ENCODE results near the gene SLC6A11.

The SLC6A11 gene

DNA sequence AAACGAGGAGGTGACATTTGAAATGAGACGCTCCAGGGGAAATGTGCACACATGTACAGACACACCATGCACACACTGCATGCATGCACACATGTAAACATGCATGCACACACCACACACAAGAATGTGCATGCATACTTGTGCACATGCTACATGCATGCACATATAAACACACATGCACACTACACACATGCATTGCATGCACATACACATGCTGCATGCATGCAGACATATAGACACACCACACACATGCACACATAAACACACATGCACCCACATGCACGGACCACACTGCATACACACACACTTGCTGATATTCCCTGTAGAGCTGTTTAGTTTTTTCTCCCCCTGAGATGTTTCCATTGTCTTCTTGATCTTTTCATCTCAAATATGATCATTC, 138.7 kb downstream of the SLC6A11 start:
- DNase-seq (ENCODE audit: low read depth) = no peak

DNA sequence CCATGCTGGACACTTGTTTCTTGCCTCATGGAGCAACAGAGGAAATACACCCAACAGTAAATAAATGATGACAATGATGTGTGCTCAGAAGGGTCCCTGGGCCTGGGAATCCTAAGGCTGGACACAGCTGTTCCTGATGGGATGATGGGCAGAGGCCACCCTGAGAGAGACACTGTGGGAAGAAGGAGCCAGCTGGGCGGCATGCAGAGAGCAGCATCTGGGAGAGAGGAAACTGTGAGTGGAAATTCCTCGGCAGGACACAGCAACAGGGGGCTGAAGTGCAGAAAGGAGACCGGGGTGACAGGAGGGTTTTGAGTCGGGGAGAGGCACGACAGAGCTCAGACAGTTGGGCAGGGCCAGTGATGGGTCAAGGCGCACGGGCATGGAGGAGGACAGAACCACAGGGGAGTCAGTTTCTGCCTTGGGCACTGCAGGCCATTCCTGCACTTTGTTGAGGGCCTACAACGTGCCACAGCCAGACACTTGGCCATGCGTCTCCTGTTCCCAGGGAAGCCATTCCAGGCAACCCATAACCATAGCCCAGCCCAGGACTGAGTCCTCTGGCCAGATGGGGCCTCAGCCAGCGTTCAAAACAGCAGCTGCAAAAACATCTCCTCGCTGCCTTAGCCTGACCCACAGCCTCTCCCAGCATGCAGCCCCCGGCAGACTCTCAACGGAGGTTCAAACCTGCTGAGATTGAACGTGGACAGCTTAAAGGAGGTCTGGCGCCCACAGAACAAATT, 139.9 kb downstream of the SLC6A11 start:
- DNase-seq (ENCODE audit: low read depth) = no peak

DNA sequence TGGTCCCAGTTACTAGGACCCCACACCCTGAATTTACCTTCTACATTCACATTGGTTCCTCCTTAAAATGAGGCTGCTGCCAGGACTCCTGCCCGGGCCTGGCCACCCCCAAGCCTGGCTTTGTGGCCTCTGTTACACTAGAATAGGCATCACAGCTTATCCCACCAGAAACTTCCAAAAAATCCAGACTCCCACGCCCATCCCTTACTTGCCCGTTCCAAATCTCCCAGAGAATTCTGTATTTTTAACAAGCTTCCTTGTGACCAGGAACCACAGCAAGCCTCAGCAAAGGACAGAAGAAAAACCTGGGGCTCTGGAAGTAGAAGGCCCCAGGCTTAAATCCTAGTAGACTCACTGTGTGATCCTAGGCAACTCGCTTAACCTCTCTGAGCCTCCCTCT, 140.5 kb downstream of the SLC6A11 start:
- DNase-seq (ENCODE audit: low read depth) = no peak

DNA sequence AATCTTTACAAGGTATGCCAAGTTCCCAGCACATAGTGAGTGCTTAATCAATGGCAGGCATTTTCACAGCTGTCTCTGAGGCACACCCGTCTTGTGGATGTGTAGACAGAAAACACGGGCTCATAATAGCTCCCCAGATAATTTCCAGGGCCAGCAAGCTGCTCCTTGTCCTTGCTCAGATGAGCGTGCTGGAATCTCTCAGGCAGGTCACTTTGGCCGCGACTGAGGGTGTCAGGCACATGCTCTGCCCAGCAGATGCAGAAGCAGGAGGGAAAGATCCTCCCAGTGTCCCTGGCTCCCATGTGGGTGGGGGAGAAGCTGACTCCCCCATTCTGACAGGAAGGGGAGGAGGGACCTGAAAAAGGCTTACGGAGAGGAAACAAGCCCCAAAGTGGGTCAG, 141.0 kb downstream of the SLC6A11 start:
- no peak for DNase-seq (ENCODE audit: low read depth)

DNA sequence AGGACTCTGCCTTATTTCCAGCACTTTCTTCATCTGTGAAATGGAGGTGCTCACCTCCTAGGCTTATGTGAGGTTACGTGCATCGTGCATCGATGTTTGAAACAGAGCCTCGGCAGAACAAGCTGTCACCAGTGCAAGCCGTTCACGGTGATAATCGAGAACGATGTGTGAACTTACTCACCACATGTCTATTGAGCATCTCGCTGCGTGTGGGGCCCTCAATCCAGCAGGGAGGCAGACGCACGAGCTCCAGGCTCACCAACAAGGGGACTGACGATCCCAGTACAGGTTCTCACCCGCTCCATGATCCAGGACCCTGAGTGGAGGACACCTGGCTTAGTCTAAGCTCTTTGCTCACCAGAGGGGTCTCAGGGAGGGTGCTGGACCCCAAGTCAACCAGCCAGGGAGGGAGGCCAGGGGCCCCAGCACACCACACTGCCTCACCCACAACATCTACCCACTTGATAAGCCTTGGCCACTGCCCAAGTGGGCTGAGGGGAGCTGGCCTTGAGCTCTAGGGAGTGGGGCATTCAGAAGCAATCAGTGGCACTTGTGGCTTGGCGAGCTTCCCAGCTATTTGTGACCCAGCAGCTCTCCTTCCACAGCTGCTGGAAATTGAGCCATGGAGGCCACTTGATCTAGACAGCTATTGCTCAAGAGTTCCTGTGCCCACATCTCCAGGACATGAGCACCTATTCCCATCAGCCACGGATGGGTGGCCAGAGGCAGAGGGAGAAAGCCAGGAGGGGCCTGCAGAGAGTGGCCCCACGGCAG, 142.1 kb downstream of the SLC6A11 start:
- DNase-seq (ENCODE audit: low read depth) = no peak

DNA sequence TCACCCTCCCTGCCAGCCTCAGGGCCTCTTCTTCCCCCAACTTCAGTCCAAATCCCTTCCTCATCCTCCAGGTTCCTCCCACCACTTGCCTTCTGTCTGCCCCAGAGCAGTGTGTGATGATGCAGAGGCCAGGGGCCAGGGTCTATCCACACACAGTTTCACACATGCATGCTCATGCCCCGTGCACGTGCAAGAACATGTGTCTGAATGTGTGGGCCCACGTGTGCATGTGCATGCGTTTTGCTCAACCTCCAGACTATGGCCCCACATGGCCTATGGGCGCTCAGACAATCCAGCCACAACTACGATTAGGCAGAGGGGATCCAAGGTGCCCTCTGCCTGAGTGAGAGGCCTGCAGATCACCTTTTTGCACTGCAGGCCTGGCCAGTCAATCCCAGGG, 144.2 kb downstream of the SLC6A11 start:
- no peak for DNase-seq (ENCODE audit: low read depth)

DNA sequence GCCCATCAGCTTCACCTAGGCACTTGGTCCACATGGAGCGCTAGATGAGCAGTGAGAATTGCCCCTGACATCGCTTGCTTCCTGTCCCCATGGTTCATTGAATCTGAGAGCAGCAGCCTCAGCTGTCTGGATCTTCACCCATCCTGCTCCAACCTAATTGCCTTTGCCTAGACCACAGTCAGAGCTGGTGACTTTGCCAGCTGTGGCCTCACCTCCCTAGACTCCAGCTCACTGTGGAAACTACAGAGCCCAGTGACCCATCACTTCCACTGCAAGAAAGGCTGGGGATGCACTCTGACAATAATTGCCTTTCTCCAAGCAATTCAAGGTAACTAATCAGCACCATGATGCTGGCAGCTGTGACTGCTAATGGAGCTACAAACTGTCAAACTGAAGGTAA, 145.9 kb downstream of the SLC6A11 start:
- no peak for DNase-seq (ENCODE audit: low read depth)

DNA sequence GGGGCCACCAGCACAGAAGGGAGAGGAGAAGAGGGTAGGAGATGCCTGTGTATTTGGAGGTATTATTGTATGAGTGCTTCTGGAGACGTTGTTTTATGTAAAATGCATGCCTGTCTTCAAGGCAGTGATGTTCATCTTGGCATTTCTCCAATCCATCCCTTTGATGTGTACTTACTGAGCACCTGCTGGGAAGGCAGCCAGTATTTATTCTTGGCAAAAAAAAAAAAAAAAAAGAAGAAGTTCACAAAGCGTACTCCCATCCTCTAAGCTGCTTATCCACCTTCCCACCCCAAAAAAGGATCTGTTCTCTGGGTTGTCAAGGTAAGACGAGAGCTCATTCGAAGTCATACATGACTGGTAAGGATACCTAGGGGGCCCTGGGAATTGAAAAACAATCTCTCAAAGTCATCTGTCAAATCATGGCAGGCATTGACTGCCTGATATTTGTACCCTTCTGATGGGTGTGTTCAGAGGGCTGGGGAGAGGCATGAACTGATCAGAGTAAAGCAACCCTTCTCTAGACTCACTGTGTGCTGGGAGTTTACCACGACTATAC, 146.5 kb downstream of the SLC6A11 start:
- DNase-seq (ENCODE audit: low read depth) = no peak

DNA sequence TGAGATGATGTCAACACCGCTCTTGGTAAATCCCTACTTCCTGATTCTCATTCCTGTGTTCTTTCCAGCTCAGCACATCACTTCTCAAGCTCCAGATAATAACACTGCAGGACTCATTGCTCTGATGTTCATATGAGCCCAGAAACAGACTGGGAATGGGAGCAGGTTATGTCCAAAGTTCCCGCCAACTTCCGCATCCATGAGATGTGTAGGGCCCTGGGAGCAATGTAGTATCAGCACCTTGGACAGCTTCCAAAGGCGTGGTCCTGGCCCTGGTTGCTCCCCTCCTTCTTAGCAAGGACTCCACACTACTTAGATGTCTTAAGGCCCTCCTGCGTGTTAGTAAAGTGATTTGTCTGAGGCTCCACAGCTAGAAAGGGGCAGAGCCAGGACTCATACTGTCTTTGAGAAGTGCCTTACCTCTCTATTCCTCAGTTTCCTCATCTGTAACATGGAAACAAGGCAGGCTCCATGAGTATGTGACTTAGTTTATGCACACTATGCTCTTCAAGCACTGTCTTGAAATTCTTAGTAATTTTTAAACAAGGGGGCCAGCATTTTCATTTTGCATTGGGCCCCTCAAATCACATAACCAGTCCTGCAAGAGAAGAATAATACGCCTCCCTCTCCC, 148.6 kb downstream of the SLC6A11 start:
- no peak for DNase-seq (ENCODE audit: low read depth)

DNA sequence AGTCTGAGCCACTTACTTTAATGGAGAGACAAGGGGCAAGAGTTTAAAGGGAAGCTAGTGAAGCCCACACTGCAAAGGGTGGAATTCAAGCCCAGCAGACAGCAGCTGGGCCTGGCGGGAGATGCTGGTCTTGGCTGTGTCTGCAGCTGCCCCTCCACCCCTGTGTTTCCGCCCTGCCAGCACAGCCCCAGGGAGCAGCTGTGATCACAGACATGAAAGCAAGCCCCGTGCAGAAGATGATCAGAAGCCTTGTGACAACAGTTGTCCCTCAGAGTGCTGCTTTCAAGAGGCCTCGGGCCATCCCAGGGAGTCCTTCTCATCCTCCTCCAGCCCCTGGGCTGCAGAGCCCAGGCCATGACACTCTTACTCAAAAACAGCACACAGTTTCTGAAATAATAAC, 152.4 kb downstream of the SLC6A11 start:
- no peak for DNase-seq (ENCODE audit: low read depth)

DNA sequence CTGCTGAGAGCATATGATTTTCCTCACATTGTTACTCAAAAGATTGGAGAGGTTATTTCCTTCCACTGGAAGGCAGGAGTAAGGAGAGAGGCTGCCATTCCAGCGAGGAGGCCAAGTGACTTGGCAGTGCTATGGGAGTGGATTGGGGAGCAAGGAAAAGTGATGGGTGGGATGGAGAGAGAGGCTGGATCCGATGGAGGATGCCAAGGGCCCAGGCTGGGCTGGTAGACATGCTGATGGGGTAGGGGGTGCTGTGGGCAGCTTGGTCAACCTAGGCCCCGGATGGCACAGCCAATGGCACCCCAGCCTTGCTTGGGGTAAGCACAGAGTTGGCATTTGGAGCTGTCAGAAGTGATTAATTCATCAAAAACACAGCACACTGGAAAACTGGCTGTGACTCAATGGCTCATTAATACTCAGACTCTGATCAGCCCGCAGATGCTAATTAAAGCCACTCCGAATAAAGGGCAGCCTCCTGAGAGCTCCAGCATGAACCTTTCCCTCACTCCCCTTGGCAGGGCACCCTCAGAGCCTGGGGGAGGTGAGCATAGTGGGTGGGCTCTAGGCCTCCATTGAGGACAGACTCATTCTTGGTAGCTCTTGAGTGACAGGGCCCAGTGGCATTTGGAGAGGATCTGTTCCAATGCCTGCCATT, 154.4 kb downstream of the SLC6A11 start:
- DNase-seq (ENCODE audit: low read depth) = no peak

DNA sequence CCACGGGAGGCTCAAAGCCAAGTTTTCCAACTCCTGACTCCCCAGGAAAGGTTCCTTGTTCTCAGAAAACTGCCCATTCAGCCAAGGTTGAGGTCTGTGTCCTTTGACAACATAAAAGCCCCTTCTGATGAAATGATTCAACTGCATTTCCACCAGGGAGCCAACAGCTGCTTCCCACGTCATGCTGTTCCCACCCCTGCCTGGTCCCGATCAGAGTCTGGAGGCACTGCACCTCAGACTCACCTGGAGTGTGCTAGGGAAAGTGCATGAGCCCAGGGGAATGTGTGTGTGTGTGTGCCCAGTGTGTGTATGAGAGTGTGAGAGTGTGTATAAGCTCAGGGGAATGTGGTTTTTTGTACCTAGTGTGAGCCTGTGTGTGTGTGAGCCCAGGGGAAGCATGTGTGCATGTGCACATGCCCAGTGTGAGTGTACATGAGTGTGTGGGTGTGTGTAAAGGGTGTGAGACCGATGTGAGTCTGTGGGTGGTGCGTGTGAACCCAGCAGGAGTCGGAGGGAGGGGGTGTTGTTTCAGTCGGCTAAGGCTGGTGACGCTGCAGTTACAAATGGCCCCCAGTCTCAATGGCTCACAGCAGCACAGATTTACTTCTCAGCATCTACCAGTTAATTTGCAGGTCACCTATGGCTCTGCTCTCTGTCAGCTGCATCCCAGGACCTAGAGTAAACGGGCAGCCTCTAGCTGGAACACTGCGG, 156.2 kb downstream of the SLC6A11 start:
- no peak for DNase-seq (ENCODE audit: low read depth)

DNA sequence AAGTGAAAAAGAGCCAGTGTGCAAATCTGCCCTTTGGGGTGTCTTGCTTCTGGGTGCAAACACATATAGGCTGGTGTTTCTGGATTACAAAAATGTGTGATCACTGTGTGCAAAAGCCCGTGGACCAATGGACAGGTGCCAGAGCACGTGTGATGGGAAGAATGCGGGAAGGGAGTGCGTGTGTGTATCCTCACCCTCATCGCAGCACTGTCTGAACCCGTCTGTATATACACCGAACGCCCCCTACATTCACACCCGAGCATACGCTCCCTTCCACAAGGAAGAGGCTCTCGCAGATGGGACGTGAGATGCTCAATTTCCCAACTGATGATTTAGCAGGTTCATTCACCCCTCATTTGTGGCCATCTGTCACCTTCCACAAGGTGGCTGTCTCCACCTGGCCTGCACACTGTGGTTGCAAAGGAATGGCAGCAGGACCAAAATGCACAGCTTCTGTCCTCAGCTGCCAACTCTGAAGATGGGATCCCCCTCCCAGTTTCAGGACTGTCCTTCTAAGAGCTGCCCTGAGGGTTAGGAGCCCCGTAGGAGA, 157.1 kb downstream of the SLC6A11 start:
- DNase-seq (ENCODE audit: low read depth) = no peak

DNA sequence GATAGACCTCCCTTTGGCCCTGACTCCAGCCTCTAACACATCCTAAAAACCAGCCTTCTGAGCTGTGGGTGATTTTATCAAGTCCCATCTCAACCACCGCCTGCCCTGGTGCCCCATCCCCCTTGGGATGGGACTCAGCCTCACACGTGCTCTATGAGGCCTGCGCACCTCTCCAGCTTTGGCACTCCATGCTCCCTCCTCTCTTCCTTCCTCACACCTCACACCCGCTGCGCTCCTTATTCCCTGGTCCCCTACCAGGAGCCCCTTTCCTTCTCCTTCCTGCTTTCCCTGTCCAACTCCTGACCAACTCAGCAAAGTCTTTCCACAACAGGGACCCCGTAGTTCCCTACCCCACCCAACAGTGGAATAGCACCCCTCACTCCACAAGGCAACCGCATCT, 158.1 kb downstream of the SLC6A11 start:
- no peak for DNase-seq (ENCODE audit: low read depth)

DNA sequence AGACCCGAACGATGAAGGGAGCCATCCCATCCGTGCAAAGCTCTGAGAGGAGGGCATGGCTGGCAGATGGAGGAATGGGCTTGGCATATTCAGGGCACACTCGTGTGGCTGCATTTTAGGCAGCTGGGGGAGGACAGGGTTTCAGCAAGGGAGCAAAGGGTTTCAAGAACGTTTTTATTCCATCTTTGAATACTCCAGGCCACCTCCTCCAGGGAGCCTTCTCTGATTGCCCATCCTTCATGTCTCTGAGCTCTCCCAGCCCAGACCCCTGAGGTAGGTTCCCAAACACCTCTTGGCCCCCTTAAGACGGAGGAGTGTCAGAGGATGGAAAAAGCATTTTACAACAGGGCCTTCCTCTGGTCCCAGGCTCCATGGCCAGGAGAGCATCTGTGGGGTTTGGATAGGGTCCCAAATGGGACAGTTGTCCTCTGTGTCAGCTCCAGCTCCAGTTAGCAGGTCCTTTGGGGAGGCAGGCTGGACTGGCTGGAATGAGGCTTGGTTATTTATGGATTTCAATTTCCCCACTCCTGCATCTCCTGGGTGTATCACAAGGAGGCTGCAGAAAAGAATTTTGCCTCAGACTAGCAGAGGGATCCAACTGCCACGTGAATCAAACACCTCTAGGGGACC, 158.8 kb downstream of the SLC6A11 start:
- DNase-seq (ENCODE audit: low read depth) = no peak

DNA sequence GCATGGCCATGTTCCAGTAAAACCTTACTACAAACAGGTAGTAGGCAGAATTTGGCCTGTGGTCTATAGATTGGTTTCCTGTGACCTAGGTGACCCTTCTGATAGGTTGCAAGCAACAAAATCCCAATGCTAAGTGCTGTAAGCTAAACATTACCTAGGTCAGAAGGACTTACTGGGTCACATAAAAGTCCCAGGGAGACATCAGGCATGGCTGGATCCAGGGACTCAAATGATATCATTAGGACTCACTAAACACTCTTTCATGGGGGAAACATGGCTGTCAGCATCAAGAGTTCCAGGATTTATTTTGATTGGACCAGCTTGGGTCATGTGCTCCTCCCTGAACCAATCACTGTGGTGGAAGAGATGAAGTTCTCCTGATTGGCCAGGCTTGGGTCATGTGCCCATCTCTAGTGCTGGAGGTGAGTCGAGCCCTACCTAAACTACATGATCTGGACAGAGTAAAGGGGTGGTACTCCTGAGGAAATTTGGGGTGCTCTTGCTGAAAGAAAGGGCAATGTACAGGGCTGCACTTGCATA, 159.7 kb downstream of the SLC6A11 start:
- no peak for DNase-seq (ENCODE audit: low read depth)

DNA sequence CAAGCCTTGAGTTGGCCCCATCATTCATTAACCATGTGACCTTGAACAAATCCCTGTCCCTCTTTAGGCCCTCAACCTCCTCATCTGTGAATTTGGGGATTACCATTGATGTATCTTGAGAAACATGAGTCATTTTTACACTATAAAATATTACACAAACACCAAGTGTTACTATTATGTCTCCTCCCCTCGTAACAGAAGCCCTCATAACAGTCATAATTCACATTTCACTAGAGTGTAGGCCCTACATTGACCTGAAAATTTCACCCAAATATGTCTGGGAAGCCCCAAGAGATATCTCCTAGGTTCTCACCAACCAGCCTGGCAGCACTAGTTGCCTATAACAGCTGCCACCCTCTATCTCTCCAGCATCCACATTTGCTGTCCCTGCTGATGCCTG, 160.7 kb downstream of the SLC6A11 start:
- no peak for DNase-seq (ENCODE audit: low read depth)

DNA sequence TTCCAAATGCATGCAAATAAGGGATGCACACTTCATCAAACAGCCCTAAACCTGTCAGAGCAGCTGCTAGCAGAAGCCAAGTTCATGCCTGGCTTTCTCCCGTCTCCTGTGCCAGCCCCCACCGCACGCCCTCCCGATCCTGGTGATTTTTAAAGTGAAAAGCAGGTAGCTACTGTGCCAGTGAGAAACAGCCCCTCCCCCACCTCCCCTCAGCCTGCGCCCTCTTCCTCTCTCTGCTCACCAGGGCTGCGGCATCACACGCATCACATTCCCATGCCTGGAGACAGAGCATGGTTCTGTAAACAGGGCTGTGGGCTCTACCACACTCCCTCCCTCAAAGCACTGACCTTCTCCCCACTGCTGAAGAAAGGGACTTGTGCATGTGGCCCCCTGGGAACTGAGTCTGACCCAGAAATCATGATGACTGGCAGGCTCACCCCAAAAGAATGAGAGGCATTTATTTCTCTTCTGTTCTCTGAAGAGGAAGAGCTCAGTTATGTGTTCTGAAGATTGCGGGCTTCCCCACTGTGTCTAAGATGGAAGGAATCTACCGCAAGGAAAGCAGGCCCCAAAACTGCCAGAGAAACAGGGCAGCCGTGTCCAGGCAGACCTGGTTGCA, 162.0 kb downstream of the SLC6A11 start:
- DNase-seq (ENCODE audit: low read depth) = no peak

DNA sequence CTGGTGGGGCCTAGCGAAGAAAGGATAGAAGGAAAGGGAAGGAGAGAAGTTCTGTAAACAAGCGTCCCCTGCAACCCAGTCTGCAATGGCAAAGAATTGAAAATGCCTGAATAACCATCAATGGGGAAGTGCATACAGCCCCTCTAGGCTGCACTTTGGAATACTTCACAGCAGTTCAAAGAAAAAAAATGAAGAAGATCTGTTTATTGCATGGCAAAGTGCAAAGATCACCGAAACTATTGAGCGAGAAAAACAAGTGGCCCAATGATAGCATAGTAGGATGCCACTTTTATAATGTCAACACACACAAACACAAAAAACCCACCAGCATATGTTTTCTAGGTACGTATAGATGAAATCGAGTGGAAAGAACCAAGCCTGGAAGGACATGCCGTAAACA, 162.9 kb downstream of the SLC6A11 start:
- DNase-seq (ENCODE audit: low read depth) = no peak

DNA sequence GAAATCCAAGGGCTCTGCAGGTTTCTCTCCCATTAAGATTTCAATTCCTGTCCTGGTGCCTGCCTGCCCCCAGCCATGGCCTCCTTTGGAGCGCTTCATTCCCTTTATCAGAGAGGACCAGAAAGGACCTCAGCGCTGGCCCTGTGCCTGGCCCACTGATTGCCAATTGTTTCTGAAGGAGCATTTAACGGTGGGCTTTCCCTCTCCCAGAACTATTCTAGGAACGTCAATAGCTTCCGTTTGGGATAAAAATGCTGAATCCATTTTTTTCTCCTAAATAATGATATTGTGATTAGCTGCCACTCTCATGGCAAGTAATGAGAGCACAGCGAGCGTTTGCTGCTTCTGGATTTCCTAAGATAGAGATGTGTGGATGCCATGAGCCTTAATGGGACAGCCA, 164.3 kb downstream of the SLC6A11 start:
- DNase-seq (ENCODE audit: low read depth) = no peak
